PC-9 (cell line): ENCODE measurements around the gene TMEM132D.

Source experiments
- CTCF ChIP-seq: fragments of 200-600 bp; sonication (generic); conservative IDR thresholded peaks from 2 replicates; pipeline ENCODE4 v1.6.1; 2017; ENCODE audit warnings: mixed run types, antibody characterized with exemption, mild to moderate bottlenecking, moderate library complexity
- EZH2 ChIP-seq: fragments of 200-600 bp; sonication (generic); IDR thresholded peaks from 2 replicates; pipeline ENCODE4 v1.8.0; 2017; ENCODE audit warnings: antibody characterized with exemption, low read depth

GRCh38 chr12:129563266-129563665 is 340.6 kb downstream of the TMEM132D start:
- TF ChIP-seq CTCF (no peak), EZH2 (no peak)
